HG03196 (cell line): Measurements from ENCODE around the gene KHK.

Source experiments
- ATAC-seq: cut with Tn5 transposase; IDR thresholded peaks from one replicate; pipeline ENCODE4 v1.9.1; 2021; ENCODE audit not compliant: unreplicated experiment

Gene KHK

DNA sequence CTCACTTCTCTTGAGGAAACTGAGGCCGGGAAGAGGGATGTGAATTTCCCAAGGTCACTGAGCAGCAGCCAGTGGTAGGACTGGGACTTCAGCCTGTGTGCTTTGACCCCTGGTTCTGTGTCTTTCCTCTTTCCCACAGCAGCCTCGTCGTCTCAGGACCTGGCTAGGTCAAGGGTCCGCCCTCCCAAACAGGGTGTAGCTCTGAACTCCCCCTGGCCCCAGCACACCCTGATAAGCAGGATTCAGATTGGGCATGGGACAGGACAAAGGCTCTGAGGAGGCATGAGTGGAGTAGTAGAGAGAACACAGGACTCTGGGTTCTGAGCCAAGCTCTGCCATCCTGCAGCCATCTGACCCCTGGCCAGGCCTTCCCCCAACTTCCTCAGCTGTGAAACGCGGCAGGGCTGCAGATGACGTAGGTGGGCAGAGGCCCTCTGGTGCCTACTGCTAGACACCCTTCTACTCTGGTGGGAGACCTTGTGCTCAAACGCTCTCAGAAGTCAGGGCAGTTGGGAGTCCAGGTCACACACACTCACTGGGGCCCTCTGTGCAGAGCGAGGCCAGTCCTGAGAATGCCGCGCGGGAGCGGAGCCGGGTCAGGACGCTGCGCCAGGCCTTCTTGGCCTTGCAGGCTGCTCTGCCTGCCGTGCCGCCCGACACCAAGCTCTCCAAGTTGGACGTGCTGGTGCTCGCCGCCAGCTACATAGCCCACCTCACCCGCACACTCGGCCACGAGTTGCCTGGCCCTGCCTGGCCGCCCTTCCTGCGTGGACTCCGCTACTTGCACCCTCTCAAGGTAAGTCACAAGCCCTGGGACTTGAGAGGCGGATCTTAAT, 63.2 kb downstream of the KHK start:
- ATAC-seq, result no peak
